DMS153 treated with DMSO at 0.1 percent for 48 hours (cell line): Measurements from ENCODE around the gene EIF4G2.

Experiments used
- DNase-seq: peaks from one replicate; lab custom pipeline; 2025; ENCODE audit not compliant: unreplicated experiment; lab: John Stamatoyannopoulos, UW

The EIF4G2 gene

DNA sequence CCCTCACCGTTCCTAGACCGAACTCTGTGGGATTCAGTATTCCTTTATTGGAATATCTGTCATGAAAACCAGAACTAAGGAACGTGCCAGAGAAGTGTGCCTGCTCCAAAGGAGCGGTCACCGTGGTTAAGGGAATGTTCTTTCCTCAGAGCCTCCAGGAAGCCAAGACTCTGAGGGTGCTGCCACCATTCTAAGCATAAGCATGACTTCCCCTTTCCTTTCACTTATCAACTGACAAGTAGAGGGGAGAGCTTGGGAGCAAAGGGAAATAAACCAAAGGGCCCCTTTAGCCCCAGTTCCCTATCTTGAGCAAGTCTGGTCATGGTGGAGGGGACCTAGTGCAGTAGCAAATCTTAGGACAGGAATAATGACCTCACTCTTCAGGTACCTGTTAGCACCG is 30.9 kb downstream of the EIF4G2 start:
- no peak for DNase-seq

GRCh38 chr11:10777393-10777793 is 31.3 kb downstream of the EIF4G2 start:
- no peak for DNase-seq

- DNase-seq: no peak
Measured at GRCh38 chr11:10774811-10775210, 33.9 kb downstream of the EIF4G2 start.

DNA sequence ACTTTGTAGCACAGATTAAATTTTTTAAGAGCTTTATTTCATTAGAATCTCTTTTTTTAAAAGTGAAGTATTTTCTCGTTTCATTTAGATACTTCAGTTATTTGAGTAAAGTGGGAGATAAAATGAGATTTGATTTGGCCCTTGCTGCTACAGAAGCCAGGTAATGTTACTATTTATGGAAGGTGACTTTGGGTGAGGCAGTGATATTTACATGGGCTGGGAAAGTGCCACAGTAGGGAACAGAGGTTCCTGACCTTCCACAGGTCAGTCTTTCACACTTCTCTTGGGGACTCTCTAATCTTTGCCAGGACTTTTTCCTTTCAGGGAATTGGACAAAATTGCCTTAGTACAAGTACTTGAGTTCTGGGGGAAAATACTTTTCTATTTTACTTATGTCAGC is 37.3 kb downstream of the EIF4G2 start:
- DNase-seq: no peak

GRCh38 chr11:10770626-10771254 is 38.0 kb downstream of the EIF4G2 start:
- no peak for DNase-seq

DNA sequence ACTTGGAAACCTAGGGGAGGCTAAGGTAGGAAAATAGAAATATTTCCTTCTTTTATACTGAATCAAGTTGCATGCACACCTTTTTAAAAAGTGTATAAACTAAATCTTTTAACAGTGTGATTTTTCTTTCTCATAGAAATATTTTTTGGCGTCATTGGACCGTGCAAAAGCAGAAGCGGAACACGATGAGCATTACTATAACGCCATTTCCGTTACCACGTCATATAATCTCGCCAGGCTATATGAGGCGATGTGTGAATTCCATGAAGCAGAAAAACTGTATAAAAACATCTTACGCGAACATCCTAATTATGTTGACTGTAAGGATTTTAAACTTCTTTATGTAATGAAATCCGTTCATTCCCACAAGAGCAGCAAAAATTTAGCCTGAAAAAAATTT is 44.3 kb downstream of the EIF4G2 start:
- no peak for DNase-seq

DNA sequence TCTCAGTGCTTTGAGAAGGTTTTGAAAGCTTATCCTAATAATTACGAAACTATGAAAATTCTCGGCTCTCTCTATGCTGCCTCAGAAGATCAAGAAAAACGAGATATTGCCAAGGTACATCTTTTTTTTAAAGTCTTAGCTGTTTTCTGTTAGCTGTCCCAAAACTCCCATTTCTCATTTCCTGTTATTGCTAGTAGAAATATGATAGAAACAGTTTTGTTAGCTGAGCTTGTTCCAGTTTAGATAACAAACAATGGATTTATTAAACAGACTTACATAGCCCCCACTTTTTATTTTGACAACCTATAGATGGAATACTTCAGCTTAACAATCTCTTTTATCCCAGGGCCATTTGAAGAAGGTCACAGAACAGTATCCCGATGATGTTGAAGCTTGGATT is 45.0 kb downstream of the EIF4G2 start:
- DNase-seq: no peak

DNA sequence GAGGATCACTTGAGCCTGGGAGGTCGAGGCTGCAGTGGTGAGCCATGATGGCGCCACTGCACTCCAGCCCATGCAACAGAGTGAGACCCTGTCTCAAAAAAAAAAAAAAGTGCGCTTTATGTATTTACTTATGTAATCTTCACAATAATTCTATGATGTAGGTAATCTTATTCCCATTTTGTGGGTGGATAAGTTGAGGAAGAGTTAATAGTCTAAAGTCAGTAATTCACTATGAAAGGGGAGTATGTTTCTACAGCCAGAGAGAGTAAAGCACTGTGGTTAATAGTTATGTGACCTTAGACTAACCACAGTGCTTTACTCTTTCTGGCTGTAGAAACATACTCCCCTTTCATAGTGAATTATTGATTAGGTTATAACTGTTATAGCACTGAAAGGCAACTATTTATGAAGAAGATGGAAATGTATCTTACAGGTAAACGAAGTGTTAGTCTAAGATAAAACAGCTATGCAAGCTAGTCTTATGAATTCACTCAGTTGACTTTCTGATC is 45.8 kb downstream of the EIF4G2 start:
- DNase-seq: no peak

- DNase-seq: no peak
Measured at GRCh38 chr11:10762185-10762584, 46.5 kb downstream of the EIF4G2 start.

DNA sequence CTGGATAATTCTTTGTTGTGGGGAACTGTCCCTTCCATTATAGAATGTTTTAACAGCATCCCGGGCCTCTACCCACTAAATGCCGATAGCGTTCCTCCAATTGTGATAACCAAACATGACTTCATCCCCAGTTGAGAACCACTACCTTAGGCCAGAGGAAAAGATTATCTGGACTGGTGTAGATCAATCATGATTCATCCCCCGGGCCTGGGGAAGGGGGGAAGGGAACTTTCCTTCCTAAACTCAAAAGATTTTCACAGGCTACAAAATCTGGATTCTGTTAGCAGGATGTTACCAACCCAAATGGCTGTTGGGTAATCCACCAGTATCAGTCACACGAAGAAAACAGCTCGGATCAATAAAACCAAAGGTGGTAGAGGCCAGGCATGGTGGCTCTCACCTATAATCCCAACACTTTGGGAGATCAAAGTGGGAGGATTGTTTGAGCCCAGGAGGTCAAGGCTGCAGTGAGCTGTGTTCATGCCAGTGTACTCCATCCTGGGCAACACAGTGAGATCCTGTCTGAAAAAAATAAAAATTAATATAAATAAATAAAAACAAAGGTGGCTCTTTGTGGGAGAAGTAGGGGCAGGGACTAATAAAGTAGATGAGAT is 47.5 kb downstream of the EIF4G2 start:
- no peak for DNase-seq

- peak; percentile 1 for DNase-seq
Measured at GRCh38 chr11:10758957-10759356, 49.8 kb downstream of the EIF4G2 start.

GRCh38 chr11:10752486-10752885 is 56.2 kb downstream of the EIF4G2 start:
- no peak for DNase-seq

DNA sequence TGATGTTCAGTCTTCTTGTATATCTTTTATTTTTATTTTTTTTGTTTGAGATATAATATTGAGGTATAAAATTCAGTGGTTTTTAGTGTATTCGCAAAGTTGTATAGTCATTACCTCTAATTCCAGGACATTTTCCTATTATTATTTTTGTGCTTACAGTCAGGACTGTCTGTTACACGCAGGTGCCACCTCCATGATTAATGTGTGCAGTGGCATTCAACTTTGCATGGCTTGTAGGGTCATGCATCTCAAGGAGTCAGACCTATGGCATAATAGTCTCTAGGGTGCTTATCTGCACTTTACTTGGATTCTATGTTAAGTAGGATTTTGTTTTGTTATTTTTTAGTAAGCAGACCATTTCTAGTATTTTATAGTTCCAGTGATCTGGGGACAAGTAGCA is 56.7 kb downstream of the EIF4G2 start:
- no peak for DNase-seq

DNA sequence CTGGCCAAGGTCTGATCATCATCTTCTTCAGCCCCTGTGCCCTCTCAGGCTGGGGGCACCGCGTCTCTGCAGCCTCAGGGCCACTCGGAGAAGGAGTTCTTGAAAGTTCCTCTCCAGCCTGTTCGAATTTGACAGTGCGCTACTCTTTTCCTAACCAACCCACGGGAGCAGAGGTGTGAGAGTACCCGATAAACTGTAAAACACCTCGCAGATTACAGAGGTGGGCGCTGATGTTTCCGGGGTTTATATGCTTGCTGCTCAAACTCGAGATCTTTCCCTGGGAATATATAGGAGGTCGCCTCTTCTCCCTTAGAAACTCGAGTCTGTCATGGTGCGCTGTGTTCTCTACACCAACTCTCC is 57.2 kb downstream of the EIF4G2 start:
- no peak for DNase-seq

DNA sequence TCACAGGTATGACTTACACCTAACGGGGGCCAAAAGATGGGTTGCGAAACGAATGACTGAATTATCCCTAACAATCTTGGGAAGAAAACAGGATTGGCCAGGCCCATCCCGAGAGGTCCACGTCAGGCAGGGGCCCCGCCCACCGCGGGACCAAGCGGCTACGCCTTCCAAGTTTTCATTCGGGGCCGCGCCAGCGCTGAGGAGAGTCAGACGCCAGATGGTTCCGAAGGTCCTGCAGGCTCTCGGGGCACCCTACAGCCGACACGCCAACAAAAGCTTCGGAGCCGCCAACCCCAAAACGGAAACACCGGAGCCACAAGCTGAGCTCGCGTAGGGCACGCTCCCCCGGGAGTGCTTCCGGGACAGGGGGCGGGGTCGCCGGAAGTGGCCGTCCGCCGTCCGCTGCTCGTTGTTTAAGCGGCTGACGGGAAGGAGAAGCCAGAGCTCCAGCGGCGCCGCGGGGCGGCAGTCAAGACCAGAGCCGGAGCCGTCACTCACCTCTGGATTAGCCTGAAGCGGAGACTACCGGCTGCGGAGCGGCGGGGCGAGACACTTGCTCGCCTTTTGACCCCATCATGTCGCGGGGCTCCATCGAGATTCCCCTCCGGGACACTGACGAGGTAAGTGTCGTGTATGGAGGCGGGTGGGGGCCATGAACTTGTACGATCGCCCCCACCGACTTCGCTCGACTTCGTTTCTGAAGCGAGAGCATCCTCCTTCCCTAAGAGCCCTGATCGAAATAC is 57.7 kb downstream of the EIF4G2 start, which contains the start of gene CTR9:
Gene CTR9, plus strand, starts transcription at position 409 of the 743 bp plus-strand sequence. Its CDS starts 167 bp downstream, at position 576.
- DNase-seq: peak; percentile 94

- no peak for DNase-seq
Measured at GRCh38 chr11:10749476-10749875, 59.2 kb downstream of the EIF4G2 start.

DNA sequence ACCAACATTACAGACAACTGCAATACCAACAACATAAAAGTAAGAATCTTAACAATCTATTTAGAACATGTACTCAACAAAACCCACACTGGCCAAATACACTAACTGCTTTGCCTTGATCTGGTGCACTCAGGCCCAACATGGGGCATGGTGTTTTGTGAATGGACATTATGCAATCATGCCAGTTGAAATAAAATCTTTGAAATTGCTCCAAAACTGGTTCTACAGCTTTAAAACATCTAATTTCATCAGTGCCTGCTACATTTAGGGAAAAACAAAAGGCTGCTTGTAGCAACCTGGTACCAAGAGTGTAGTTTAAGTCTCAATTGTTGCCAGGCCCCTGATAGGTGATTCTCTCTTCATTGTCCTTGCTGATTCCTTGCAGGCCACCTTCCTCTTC is 61.0 kb downstream of the EIF4G2 start:
- no peak for DNase-seq
